NK-92 (cell line): ENCODE measurements around the gene BCAP31.

ENCODE experiments used
- DNase-seq: peaks from one replicate; lab custom pipeline; 2025; ENCODE audit not compliant: unreplicated experiment; lab: John Stamatoyannopoulos, UW

The BCAP31 gene

DNA sequence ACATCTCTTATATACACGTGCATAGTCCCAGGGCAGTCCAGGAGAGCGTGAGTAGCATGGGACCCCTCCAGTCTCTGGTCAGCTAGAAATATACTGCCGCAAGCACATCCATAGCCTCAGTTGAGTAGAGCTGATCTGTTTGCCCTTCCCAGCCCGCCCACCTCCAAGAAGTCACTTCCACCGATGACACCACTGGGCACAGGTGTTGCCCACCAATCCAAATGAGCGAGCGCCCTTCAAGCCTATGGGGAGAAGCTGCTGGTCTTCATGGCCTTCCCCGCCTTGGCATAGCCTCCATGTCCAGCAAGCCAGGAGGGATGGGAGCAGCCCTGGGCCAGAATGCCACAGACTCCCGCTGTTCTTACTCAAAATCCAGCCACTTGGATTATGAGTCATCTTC, 67.0 kb downstream of the BCAP31 start:
- no peak for DNase-seq

DNA sequence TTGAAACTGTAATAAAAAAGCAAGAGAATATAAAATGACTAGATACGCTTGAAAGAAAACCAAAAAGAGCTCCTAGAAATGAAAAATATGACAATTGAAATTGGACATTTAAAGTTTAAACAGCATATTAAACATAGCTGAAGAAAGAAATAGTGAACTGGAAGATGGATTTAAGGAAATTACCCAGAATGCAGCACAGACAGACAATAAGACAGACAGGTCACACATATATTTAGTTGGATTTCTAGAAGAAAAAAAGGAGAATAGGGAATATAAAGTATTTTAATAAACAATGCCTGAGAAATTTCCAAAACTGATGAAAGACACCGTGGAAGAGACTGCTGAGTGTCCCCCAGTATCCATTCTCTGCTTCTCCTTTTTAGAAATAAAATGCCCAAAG, 70.6 kb downstream of the BCAP31 start:
- DNase-seq = no peak

DNA sequence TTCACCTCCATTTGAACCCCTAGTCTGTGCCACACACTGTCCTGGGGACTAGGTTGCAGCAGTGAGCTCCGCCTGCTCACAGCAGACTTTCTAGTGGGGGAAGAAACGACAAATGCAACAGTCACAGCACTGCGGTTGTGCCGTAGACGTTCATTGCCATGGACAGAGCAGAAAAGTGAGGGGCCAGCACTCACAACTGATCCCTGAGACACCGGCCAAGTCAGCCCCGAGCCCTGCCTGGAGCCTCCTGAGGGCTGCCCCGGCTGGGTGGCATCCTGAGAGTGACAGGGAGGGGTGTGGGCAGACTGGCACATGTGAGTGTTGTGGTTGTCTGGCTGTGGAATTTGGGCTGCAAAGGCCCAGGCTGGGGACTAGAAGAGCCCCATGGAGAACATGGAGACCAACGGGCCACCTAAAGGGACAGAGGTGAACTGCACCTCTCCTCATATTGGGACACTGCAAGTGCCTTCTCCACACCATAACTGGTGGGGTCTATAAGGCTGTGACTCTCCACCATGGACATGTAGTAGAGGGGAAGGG, 72.6 kb downstream of the BCAP31 start:
- DNase-seq = no peak

DNA sequence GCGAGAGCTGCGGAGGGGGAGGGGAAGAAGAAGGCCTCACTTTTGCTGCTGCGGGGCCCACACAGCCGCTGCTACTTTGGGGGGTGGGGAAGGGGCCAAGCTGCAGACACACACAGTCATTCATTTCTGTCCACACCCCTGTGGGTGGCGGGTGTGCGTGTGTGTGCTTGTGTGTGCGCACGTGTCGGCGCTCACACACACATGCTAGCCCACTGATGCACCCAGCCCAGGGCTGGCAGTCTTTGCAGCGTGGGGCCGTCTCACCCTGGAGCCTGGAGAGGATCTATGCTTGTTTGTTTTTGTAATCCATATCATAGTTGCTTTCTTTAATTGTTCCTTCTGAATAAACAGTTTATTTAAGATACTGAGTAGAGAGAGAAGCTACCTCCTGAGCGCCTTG, 73.2 kb downstream of the BCAP31 start:
- no peak for DNase-seq
